Small intestine (tissue), 7 donors: ENCODE results near the gene ADGRF3. TPM values are rescaled to one million over a fixed set of nuclear protein-coding genes. Genes with fewer than 3 reads are reported as not detected.
A peak's percentile ranks its signal among the peaks of the same experiment; 100 is the strongest.

ENCODE experiments used
- DNase-seq, 2 donors: peaks; one replicate each; pipeline versions ENCODE4 v3.0.0 to v3.0.0-alpha.2; 2013
- FAIRE-seq: peaks from 2 replicates; lab custom pipeline; 2012; peaks lifted over from hg19 to GRCh38; lab: Jason Lieb, UNC
- H3K27ac ChIP-seq, 3 donors: one replicate each; pipeline ENCODE4 v1.5.1; 2013; ENCODE audit warnings: low read length in 2 of 3, mild to moderate bottlenecking in 2 of 3, control low read depth in 1 of 3, inconsistent platforms in 1 of 3, low read depth in 1 of 3, moderate library complexity in 1 of 3
- H3K27me3 ChIP-seq, 3 donors: one replicate each; pipeline ENCODE4 v1.6.1; 2013; ENCODE audit warnings: low read length in 3 of 3, inconsistent platforms in 1 of 3; ENCODE audit not compliant: control insufficient read depth in 3 of 3, insufficient read depth in 3 of 3
- H3K36me3 ChIP-seq, 3 donors: one replicate each; pipeline ENCODE4 v1.6.1; 2013; ENCODE audit warnings: low read length in 3 of 3, inconsistent platforms in 1 of 3, low read depth in 1 of 3, mild to moderate bottlenecking in 1 of 3, moderate library complexity in 1 of 3; ENCODE audit not compliant: control insufficient read depth in 3 of 3, insufficient read depth in 2 of 3
- H3K4me1 ChIP-seq, 3 donors: one replicate each; pipeline ENCODE4 v1.6.1; 2013; ENCODE audit warnings: low read length in 2 of 3, inconsistent platforms in 1 of 3, low read depth in 1 of 3, mild to moderate bottlenecking in 1 of 3, moderate library complexity in 1 of 3; ENCODE audit not compliant: control insufficient read depth in 3 of 3, insufficient read depth in 2 of 3
- H3K4me3 ChIP-seq, 3 donors: one replicate each; pipeline ENCODE4 v1.5.1; 2013; ENCODE audit warnings: low read length in 3 of 3, control low read depth in 1 of 3, inconsistent platforms in 1 of 3, low read depth in 1 of 3, mild to moderate bottlenecking in 1 of 3, moderate library complexity in 1 of 3
- H3K9me3 ChIP-seq, 2 donors: one replicate each; pipeline ENCODE4 v1.6.1; 2013; ENCODE audit warnings: low read depth in 1 of 2, low read length in 1 of 2; ENCODE audit not compliant: control insufficient read depth in 2 of 2, insufficient read depth in 1 of 2
- WGBS, 3 donors: extraction: QIAGEN DNeasy Blood & Tissue Kit; methylation state at CpG; one replicate each; pipeline ENCODE4 v1.1.7; 2013; 5-methylcytosine and 5-hydroxymethylcytosine counted together
- polyA plus RNA-seq, 4 donors: library from polyadenylated mRNA; stranded (reverse) in 3 of 4; unstranded in 1 of 4; fragments of 200-250 nt in 3 of 4; fragments of 120-200 nt in 1 of 4; gene quantifications; one replicate each; pipeline versions ENCODE4 v1.2.1 to v1.2.3, GENCODE V29; 2013
- donor health status: healthy with polysubstance abuse.
- donor health status: control.
- donor health status: control.
- donor health status: Bipolar disorder and iron deficiency.
- donor health status: healthy.

Gene ADGRF3
- polyA plus RNA-seq, 4 donors = 0.09 to 1.2 TPM; not detected in 2

GRCh38 chr2:26295511-26295910 is 51.1 kb downstream of the ADGRF3 start:
- no peaks in the 10 kb centered on the region for H3K9me3 ChIP-seq
- H3K4me1 ChIP-seq = peaks cover 0 to 10% (median 1%) of the 10 kb centered on the region in 3 donors
- H3K27me3 ChIP-seq = peaks cover 0 to 41% (median 0%) of the 10 kb centered on the region in 3 donors
- H3K27ac ChIP-seq = no peak overlapping the region
- H3K36me3 ChIP-seq = no peaks in the 10 kb centered on the region
- H3K4me3 ChIP-seq = no peak overlapping the region
- DNase-seq (no peak), FAIRE-seq (no peak)
- WGBS, 3 donors = 46 to 70% (median 67%) methylated on average over 1 of the region's 1 CpG

- WGBS, 3 donors = 69 to 74% (median 70%) methylated on average over 6 of the region's 6 CpGs
- no peak for DNase-seq
- FAIRE-seq = no peak
- Histone ChIP-seq H3K4me1 (no peaks in the 10 kb centered on the region), H3K4me3 (no peak overlapping the region), H3K36me3 (peaks cover 3 to 7% (median 4%) of the 10 kb centered on the region in 3 donors), H3K9me3 (no peaks in the 10 kb centered on the region), H3K27ac (no peak overlapping the region), H3K27me3 (peaks cover 0 to 25% (median 0%) of the 10 kb centered on the region in 3 donors)
These were observed 53.9 kb downstream of the ADGRF3 start for GRCh38 chr2:26292646-26293045.

- WGBS, 3 donors = 44 to 70% (median 50%) methylated on average over 1 of the region's 1 CpG
- Histone ChIP-seq H3K4me1 (peaks cover 0 to 3% (median 0%) of the 10 kb centered on the region in 3 donors), H3K27me3 (peaks cover 0 to 2% (median 0%) of the 10 kb centered on the region in 3 donors), H3K27ac (no peak overlapping the region), H3K9me3 (no peaks in the 10 kb centered on the region), H3K36me3 (peaks cover 6 to 22% (median 10%) of the 10 kb centered on the region in 3 donors), H3K4me3 (no peak overlapping the region)
- FAIRE-seq (no peak), DNase-seq (no peak)
These were observed 56.6 kb downstream of the ADGRF3 start for GRCh38 chr2:26290001-26290400.

GRCh38 chr2:26285931-26286330 is 60.7 kb downstream of the ADGRF3 start:
- no peak for FAIRE-seq
- Histone ChIP-seq H3K4me3 (no peak overlapping the region), H3K36me3 (peaks cover 6 to 36% (median 12%) of the 10 kb centered on the region in 3 donors), H3K9me3 (no peaks in the 10 kb centered on the region), H3K4me1 (peaks cover 4 to 6% (median 4%) of the 10 kb centered on the region in 3 donors), H3K27me3 (no peaks in the 10 kb centered on the region), H3K27ac (no peak overlapping the region)
- DNase-seq = no peak
- WGBS, 3 donors = 95 to 97% (median 95%) methylated on average over 3 of the region's 3 CpGs

- WGBS, 3 donors = 43 to 84% (median 58%) methylated on average over 3 of the region's 3 CpGs
- no peaks in the 10 kb centered on the region for H3K9me3 ChIP-seq
- DNase-seq = peak; percentile 9 to 78
- H3K4me3 ChIP-seq = no peak overlapping the region
- H3K4me1 ChIP-seq = peaks cover 4 to 9% (median 4%) of the 10 kb centered on the region in 3 donors
- FAIRE-seq = no peak
- H3K27ac ChIP-seq = peak overlapping the region; percentile 1 to 55 (median 22)
- H3K36me3 ChIP-seq = peaks cover 6 to 47% (median 14%) of the 10 kb centered on the region in 3 donors
- no peaks in the 10 kb centered on the region for H3K27me3 ChIP-seq
These were observed 62.5 kb downstream of the ADGRF3 start for GRCh38 chr2:26284132-26284531.

- peaks cover 6 to 50% (median 16%) of the 10 kb centered on the region in 3 donors for H3K36me3 ChIP-seq
- H3K27ac ChIP-seq = peak overlapping the region in 2 of 3 donors; percentile 22 to 32
- H3K4me3 ChIP-seq = no peak overlapping the region
- peak; percentile 81 to 97 for DNase-seq
- H3K9me3 ChIP-seq = no peaks in the 10 kb centered on the region
- no peaks in the 10 kb centered on the region for H3K27me3 ChIP-seq
- FAIRE-seq = peak; percentile 86
- H3K4me1 ChIP-seq = peaks cover 4 to 9% (median 4%) of the 10 kb centered on the region in 3 donors
- 11 to 63% (median 35%) methylated on average over 2 of the region's 2 CpGs for WGBS, 3 donors
These were observed 63.0 kb downstream of the ADGRF3 start for GRCh38 chr2:26283606-26284005.

- Histone ChIP-seq H3K9me3 (no peaks in the 10 kb centered on the region), H3K27me3 (no peaks in the 10 kb centered on the region), H3K36me3 (peaks cover 0 to 43% (median 12%) of the 10 kb centered on the region in 3 donors), H3K4me3 (no peak overlapping the region), H3K27ac (no peak overlapping the region), H3K4me1 (peaks cover 4 to 10% (median 4%) of the 10 kb centered on the region in 3 donors)
- DNase-seq = peak; percentile 6 to 96
- no peak for FAIRE-seq
- WGBS, 3 donors = 14 to 63% (median 42%) methylated on average over 2 of the region's 2 CpGs
These were observed 65.4 kb downstream of the ADGRF3 start for GRCh38 chr2:26281226-26281625.

GRCh38 chr2:26279886-26280285 is 66.7 kb downstream of the ADGRF3 start:
- no peak for FAIRE-seq
- Histone ChIP-seq H3K27ac (peak overlapping the region in 1 of 3 donors; percentile 24), H3K4me3 (no peak overlapping the region), H3K4me1 (peaks cover 4 to 12% (median 4%) of the 10 kb centered on the region in 3 donors), H3K27me3 (no peaks in the 10 kb centered on the region), H3K36me3 (peaks cover 0 to 37% (median 10%) of the 10 kb centered on the region in 3 donors), H3K9me3 (no peaks in the 10 kb centered on the region)
- no peak for DNase-seq
- WGBS, 3 donors = 88 to 92% (median 92%) methylated on average over 3 of the region's 3 CpGs
